WTC11 (cell line): Measurements from ENCODE around the gene FOXI3.

Source experiments
- CTCF ChIP-seq: fragments of 200-600 bp; IDR thresholded peaks from 2 replicates; pipeline ENCODE4 v1.8.0; 2022; ENCODE audit warnings: antibody characterized with exemption
- ELF4 ChIP-seq: sonication (generic); formaldehyde crosslinking; IDR thresholded peaks from 2 replicates; pipeline ENCODE4 v1.8.1; 2022; ENCODE audit warnings: low read depth, mild to moderate bottlenecking, moderate library complexity, missing genetic modification reagents
- TF ChIP-seq, protein P1 (sequence below): sonication (generic); formaldehyde crosslinking; IDR thresholded peaks from 2 replicates; pipeline ENCODE4 v1.8.0; 2022; ENCODE audit warnings: mild to moderate bottlenecking, missing genetic modification reagents

- no peak for TF ChIP-seq ELF4
- TF ChIP-seq, protein P1, sequence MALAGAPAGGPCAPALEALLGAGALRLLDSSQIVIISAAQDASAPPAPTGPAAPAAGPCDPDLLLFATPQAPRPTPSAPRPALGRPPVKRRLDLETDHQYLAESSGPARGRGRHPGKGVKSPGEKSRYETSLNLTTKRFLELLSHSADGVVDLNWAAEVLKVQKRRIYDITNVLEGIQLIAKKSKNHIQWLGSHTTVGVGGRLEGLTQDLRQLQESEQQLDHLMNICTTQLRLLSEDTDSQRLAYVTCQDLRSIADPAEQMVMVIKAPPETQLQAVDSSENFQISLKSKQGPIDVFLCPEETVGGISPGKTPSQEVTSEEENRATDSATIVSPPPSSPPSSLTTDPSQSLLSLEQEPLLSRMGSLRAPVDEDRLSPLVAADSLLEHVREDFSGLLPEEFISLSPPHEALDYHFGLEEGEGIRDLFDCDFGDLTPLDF (CRISPR knock-in tag), result no peak
- no peak for TF ChIP-seq CTCF
Observed at GRCh38 chr2:88448248-88448647, 4.2 kb downstream of the FOXI3 start.
